Measurements from ENCODE around the gene SLC44A2.

Gene SLC44A2

GRCh38 chr19:10600149-10600548, 25.2 kb upstream of the SLC44A2 start:
- H3K27me3 ChIP-seq (ENCODE audit: insufficient read depth, low read length), result no peaks in the 10 kb centered on the region
- no peaks in the 10 kb centered on the region for H3K9me3 ChIP-seq (ENCODE audit: insufficient read depth, low read depth, low read length)

GRCh38 chr19:10601999-10602329, 23.4 kb upstream of the SLC44A2 start:
- no peak overlapping the region for H3K27ac ChIP-seq (ENCODE audit: low read length)
- peaks cover 9% of the 10 kb centered on the region; the same call in 1 of the 2 replicates for H3K4me1 ChIP-seq (ENCODE audit: insufficient read depth, low read length)
- H3K36me3 ChIP-seq (ENCODE audit: insufficient read depth, low read depth, low read length), result no peaks in the 10 kb centered on the region
- H3K27me3 ChIP-seq (ENCODE audit: insufficient read depth, low read length), result no peaks in the 10 kb centered on the region
- H3K9ac ChIP-seq (ENCODE audit: low read depth, low read length), result no peak overlapping the region
- H3K4me3 ChIP-seq (ENCODE audit: low read length), result no peak overlapping the region
- H3K9me3 ChIP-seq (ENCODE audit: insufficient read depth, low read depth, low read length), result no peaks in the 10 kb centered on the region

More at GRCh38 chr19:10600149-10600548, 25.2 kb upstream of the SLC44A2 start:
- Histone ChIP-seq H3K27ac (ENCODE audit: low read length) (no peak overlapping the region), H3K36me3 (ENCODE audit: insufficient read depth, low read depth, low read length) (no peaks in the 10 kb centered on the region), H3K4me3 (ENCODE audit: low read length) (no peak overlapping the region), H3K4me1 (ENCODE audit: insufficient read depth, low read length) (peaks cover 9% of the 10 kb centered on the region; the same call in 1 of the 2 replicates), H3K9ac (ENCODE audit: low read depth, low read length) (no peak overlapping the region)

GRCh38 chr19:10602330-10603083, 22.8 kb upstream of the SLC44A2 start:
- Histone ChIP-seq H3K36me3 (ENCODE audit: insufficient read depth, low read depth, low read length) (no peaks in the 10 kb centered on the region), H3K4me3 (ENCODE audit: low read length) (peak overlapping the region; percentile 79), H3K9ac (ENCODE audit: low read depth, low read length) (peak overlapping the region; percentile 75), H3K27ac (ENCODE audit: low read length) (peak overlapping the region; percentile 31), H3K4me1 (ENCODE audit: insufficient read depth, low read length) (peaks cover 9% of the 10 kb centered on the region; the same call in 1 of the 2 replicates), H3K9me3 (ENCODE audit: insufficient read depth, low read depth, low read length) (no peaks in the 10 kb centered on the region), H3K27me3 (ENCODE audit: insufficient read depth, low read length) (no peaks in the 10 kb centered on the region)

- no peak overlapping the region for H3K27ac ChIP-seq (ENCODE audit: low read length)
- peak overlapping the region; percentile 75 for H3K9ac ChIP-seq (ENCODE audit: low read depth, low read length)
- peak overlapping the region; percentile 79 for H3K4me3 ChIP-seq (ENCODE audit: low read length)
- H3K36me3 ChIP-seq (ENCODE audit: insufficient read depth, low read depth, low read length), result no peaks in the 10 kb centered on the region
- H3K27me3 ChIP-seq (ENCODE audit: insufficient read depth, low read length), result no peaks in the 10 kb centered on the region
- H3K9me3 ChIP-seq (ENCODE audit: insufficient read depth, low read depth, low read length), result no peaks in the 10 kb centered on the region
- H3K4me1 ChIP-seq (ENCODE audit: insufficient read depth, low read length), result peaks cover 9% of the 10 kb centered on the region; the same call in 1 of the 2 replicates
Observed at GRCh38 chr19:10603084-10603872, 22.1 kb upstream of the SLC44A2 start.

GRCh38 chr19:10603873-10604459, 21.4 kb upstream of the SLC44A2 start:
- peaks cover 9% of the 10 kb centered on the region; the same call in 1 of the 2 replicates for H3K4me1 ChIP-seq (ENCODE audit: insufficient read depth, low read length)
- no peak overlapping the region for H3K27ac ChIP-seq (ENCODE audit: low read length)
- H3K9ac ChIP-seq (ENCODE audit: low read depth, low read length), result peak overlapping the region; percentile 75; the same call in 1 of the 2 replicates
- H3K4me3 ChIP-seq (ENCODE audit: low read length), result peak overlapping the region; percentile 79; the same call in 1 of the 2 replicates
- H3K27me3 ChIP-seq (ENCODE audit: insufficient read depth, low read length), result no peaks in the 10 kb centered on the region
- no peaks in the 10 kb centered on the region for H3K36me3 ChIP-seq (ENCODE audit: insufficient read depth, low read depth, low read length)
- H3K9me3 ChIP-seq (ENCODE audit: insufficient read depth, low read depth, low read length), result no peaks in the 10 kb centered on the region

DNA sequence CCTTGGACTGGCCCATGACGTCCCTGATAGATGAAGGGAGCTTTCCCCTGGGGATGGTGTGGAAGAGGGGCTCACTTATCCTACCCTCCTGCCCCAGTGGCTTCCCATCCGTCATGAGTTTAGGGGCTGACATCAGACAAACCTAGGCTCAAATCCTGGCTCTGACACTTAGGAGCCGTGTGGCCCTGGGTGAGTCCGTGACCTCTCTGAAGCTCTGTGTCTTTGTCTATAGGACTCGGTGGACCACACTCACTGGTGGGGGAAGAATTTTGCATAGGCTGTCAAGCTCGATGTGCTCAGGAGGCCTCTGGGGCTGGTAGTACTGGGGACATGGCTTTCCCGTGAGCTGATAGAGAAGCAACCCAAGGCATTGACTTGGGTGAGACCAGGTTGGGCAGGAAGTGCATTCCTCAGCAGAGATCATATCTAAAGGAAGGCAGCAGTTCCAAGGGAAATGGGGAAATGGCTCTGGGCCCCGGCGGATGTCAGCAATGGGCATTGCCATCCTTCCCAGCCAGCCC, 20.8 kb upstream of the SLC44A2 start:
- Histone ChIP-seq H3K36me3 (ENCODE audit: insufficient read depth, low read depth, low read length) (no peaks in the 10 kb centered on the region), H3K4me3 (ENCODE audit: low read length) (no peak overlapping the region), H3K27ac (ENCODE audit: low read length) (no peak overlapping the region), H3K4me1 (ENCODE audit: insufficient read depth, low read length) (peaks cover 9% of the 10 kb centered on the region; the same call in 1 of the 2 replicates), H3K9ac (ENCODE audit: low read depth, low read length) (peak overlapping the region; percentile 30; the same call in 1 of the 2 replicates), H3K9me3 (ENCODE audit: insufficient read depth, low read depth, low read length) (no peaks in the 10 kb centered on the region), H3K27me3 (ENCODE audit: insufficient read depth, low read length) (no peaks in the 10 kb centered on the region)

DNA sequence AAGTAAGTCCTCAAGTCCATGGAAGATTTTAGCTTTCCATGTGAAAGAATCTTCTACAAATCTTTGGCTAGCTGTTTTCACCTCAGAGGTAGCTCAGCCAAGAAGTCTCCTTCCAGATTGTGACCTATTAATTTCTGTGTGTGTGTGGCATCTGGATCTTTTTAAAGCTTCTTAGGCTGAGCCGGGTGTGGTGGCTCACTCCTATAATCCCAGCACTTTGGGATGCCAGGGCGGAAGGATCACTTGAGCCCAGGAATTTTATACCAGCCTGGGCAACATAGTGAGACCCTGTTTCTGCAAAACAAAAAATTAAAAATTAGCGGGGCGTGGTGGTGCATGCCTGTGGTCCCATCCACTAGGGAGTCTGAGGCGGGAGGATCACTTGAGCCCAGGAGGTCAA, 13.4 kb upstream of the SLC44A2 start:
- Histone ChIP-seq H3K9ac (ENCODE audit: low read depth, low read length) (no peak overlapping the region), H3K4me1 (ENCODE audit: insufficient read depth, low read length) (no peaks in the 10 kb centered on the region), H3K9me3 (ENCODE audit: insufficient read depth, low read depth, low read length) (no peaks in the 10 kb centered on the region), H3K36me3 (ENCODE audit: insufficient read depth, low read depth, low read length) (no peaks in the 10 kb centered on the region), H3K27me3 (ENCODE audit: insufficient read depth, low read length) (no peaks in the 10 kb centered on the region), H3K4me3 (ENCODE audit: low read length) (no peak overlapping the region), H3K27ac (ENCODE audit: low read length) (no peak overlapping the region)

DNA sequence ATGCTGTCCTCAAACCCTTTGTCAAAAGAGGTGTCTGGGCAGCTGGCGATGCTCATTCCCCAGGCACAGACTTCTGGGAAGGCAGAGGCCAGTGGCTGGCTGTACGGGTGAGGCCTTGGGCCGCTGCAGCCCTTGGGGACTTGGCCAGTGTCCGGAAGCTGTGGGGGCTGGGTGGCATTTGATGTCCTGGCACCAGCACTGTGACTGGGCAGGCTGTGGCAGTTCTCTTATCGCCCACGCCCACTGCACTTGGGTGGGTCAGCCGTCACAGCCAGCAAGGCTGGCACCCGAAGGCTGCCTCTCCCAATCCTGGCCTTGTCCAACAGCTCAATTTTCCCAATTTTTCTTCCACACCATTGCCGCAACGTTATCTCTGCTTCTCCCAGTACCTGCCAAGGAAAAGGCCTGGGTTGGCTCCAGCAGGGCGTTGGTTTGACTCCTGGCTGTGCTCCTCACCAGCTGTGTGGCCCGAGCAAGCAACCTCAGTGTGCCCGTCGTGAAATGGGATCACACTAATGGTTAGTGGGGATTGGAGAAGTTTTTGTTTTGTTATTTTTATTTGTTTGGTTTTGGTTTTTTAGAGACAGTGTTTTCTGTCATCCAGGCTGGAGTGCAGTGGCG, 12.7 kb upstream of the SLC44A2 start:
- Histone ChIP-seq H3K4me3 (ENCODE audit: low read length) (no peak overlapping the region), H3K9ac (ENCODE audit: low read depth, low read length) (no peak overlapping the region)

GRCh38 chr19:10615429-10616023, 9.8 kb upstream of the SLC44A2 start:
- H3K9me3 ChIP-seq (ENCODE audit: insufficient read depth, low read depth, low read length), result no peaks in the 10 kb centered on the region
- H3K4me1 ChIP-seq (ENCODE audit: insufficient read depth, low read length), result no peaks in the 10 kb centered on the region
- H3K27ac ChIP-seq (ENCODE audit: low read length), result no peak overlapping the region
- H3K4me3 ChIP-seq (ENCODE audit: low read length), result no peak overlapping the region
- H3K9ac ChIP-seq (ENCODE audit: low read depth, low read length), result no peak overlapping the region
- no peaks in the 10 kb centered on the region for H3K36me3 ChIP-seq (ENCODE audit: insufficient read depth, low read depth, low read length)
- H3K27me3 ChIP-seq (ENCODE audit: insufficient read depth, low read length), result no peaks in the 10 kb centered on the region

More for the DNA sequence above, 12.7 kb upstream of the SLC44A2 start:
- Histone ChIP-seq H3K36me3 (ENCODE audit: insufficient read depth, low read depth, low read length) (no peaks in the 10 kb centered on the region), H3K9me3 (ENCODE audit: insufficient read depth, low read depth, low read length) (no peaks in the 10 kb centered on the region), H3K27ac (ENCODE audit: low read length) (no peak overlapping the region), H3K27me3 (ENCODE audit: insufficient read depth, low read length) (no peaks in the 10 kb centered on the region), H3K4me1 (ENCODE audit: insufficient read depth, low read length) (no peaks in the 10 kb centered on the region)

DNA sequence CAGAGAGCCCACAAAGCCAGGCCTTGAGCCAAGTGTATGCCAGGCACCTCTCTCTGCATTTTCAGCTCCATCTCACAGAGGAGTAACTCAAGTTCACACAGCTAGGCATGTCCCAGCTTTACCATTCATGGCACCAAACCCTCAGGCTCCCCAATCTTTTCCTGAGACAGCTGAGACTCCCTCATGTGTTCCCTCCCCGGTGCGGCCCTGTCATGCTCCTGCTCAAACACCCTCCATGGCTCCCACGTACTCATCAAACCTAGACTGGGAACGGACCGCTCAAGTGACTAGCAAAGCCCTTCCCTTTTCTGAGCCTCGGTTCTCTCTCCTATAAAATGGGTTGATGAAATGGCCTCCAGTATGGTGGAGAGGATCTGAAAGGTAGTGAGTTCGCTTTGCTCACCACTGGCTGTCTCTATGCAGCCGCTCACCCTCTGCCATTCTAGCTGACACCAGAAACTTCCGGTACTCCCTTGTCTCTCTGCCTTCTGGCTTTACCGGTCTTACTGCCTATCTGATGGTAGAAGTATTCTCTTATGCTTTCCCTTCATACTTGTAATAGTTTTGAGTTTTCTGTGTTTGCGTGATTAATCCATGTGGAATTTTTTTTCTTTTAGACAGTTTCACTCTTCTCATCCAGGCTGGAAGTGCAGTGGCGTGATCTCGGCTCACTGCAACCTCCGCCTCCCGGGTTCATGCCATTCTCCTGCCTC, 7.8 kb upstream of the SLC44A2 start:
- H3K4me3 ChIP-seq (ENCODE audit: low read length), result no peak overlapping the region
- no peak overlapping the region for H3K9ac ChIP-seq (ENCODE audit: low read depth, low read length)
- H3K27me3 ChIP-seq (ENCODE audit: insufficient read depth, low read length), result no peaks in the 10 kb centered on the region
- no peaks in the 10 kb centered on the region for H3K36me3 ChIP-seq (ENCODE audit: insufficient read depth, low read depth, low read length)
- H3K27ac ChIP-seq (ENCODE audit: low read length), result no peak overlapping the region
- H3K4me1 ChIP-seq (ENCODE audit: insufficient read depth, low read length), result no peaks in the 10 kb centered on the region
- H3K9me3 ChIP-seq (ENCODE audit: insufficient read depth, low read depth, low read length), result no peaks in the 10 kb centered on the region

All from iPS-20b (cell line).